Kidney (tissue), 14 donors: ENCODE measurements around the gene PLA2G4B. TPM values are rescaled to one million over a fixed set of nuclear protein-coding genes. Genes with fewer than 3 reads are reported as not detected.

ENCODE experiments used
- DNase-seq, 5 donors: peaks; one replicate each; pipeline ENCODE4 v3.0.0-alpha.2; 2013 to 2020
- FAIRE-seq: peaks from 2 replicates; lab custom pipeline; 2012; peaks lifted over from hg19 to GRCh38; lab: Jason Lieb, UNC
- H3K27ac ChIP-seq, 2 donors: one replicate each; pipeline ENCODE4 v1.7.0; 2013; ENCODE audit warnings: low read depth in 2 of 2, low read length in 2 of 2, inconsistent platforms in 1 of 2
- H3K27me3 ChIP-seq: one replicate; pipeline ENCODE4 v1.7.1; 2013; ENCODE audit warnings: low read length, inconsistent platforms; ENCODE audit not compliant: control insufficient read depth, insufficient read depth
- H3K36me3 ChIP-seq, 3 donors: one replicate each; pipeline versions ENCODE4 v1.7.0 to v1.7.1; 2013; ENCODE audit warnings: low read length in 3 of 3, control low read depth in 1 of 3, inconsistent platforms in 1 of 3; ENCODE audit not compliant: insufficient read depth in 3 of 3, control insufficient read depth in 2 of 3
- H3K4me1 ChIP-seq, 3 donors: one replicate each; pipeline versions ENCODE4 v1.7.0 to v1.7.1; 2013; ENCODE audit warnings: low read length in 3 of 3, inconsistent platforms in 1 of 3, low read depth in 1 of 3; ENCODE audit not compliant: control insufficient read depth in 2 of 3, insufficient read depth in 2 of 3
- H3K4me3 ChIP-seq, 3 donors: one replicate each; pipeline versions ENCODE4 v1.7.0 to v1.8.1; 2013; ENCODE audit warnings: low read length in 3 of 3, control low read depth in 1 of 3, inconsistent platforms in 1 of 3
- H3K9ac ChIP-seq, 3 donors: one replicate each; pipeline versions ENCODE4 v1.7.0 to v1.7.1; 2013; ENCODE audit warnings: low read length in 3 of 3, control low read depth in 1 of 3, inconsistent platforms in 1 of 3
- H3K9me3 ChIP-seq, 3 donors: one replicate each; pipeline versions ENCODE4 v1.7.0 to v1.7.1; 2013; ENCODE audit warnings: low read length in 3 of 3, control low read depth in 1 of 3, inconsistent platforms in 1 of 3; ENCODE audit not compliant: control insufficient read depth in 2 of 3, insufficient read depth in 1 of 3
- intact Hi-C: fragments of 100-400 bp; cut with DNase I; formaldehyde crosslinking; loops from one replicate; pipeline ENCODE4 v1.11.1; 2022
- polyA plus RNA-seq: library from polyadenylated mRNA; stranded (reverse); fragments of 350-450 nt; fragmentation: Illumina TruSeq; extraction: RNeasy Lipid Tissue Mini Kit (QIAGEN cat#74804); gene quantifications from one replicate; pipeline ENCODE4 v1.2.3, GENCODE V29; 2014; ENCODE audit warnings: low read depth, low replicate concordance; ENCODE audit not compliant: insufficient read depth
- total RNA-seq: library from RNA; stranded (reverse); fragmentation: NEBNext Ultra II Directional; extraction: Animal tissue kit (Norgen Biotek cat#: 25700); gene quantifications from one replicate; pipeline ENCODE4 v1.2.1, GENCODE V29; 2021
- TF ChIP-seq, protein P1 (sequence below): IDR thresholded peaks from 3 replicates; pipeline ENCODE4 v1.5.1; 2012; ENCODE audit warnings: mild to moderate bottlenecking, moderate library complexity, borderline replicate concordance; ENCODE audit not compliant: insufficient read depth; ENCODE audit errors: extremely low read depth
- donor health status: control.
- donor health status: control.
- donor health status: control.
- donor health status: control.
- donor health status: control.
- donor health status: DM: yes; HTN: yes; CAD: no.
- donor health status: Normal renal cell carcinoma (clear cell type).

The PLA2G4B gene
- total and polyA plus RNA-seq, 2 donors from 2014 or later, result 4.8 to 8.3 TPM

DNA sequence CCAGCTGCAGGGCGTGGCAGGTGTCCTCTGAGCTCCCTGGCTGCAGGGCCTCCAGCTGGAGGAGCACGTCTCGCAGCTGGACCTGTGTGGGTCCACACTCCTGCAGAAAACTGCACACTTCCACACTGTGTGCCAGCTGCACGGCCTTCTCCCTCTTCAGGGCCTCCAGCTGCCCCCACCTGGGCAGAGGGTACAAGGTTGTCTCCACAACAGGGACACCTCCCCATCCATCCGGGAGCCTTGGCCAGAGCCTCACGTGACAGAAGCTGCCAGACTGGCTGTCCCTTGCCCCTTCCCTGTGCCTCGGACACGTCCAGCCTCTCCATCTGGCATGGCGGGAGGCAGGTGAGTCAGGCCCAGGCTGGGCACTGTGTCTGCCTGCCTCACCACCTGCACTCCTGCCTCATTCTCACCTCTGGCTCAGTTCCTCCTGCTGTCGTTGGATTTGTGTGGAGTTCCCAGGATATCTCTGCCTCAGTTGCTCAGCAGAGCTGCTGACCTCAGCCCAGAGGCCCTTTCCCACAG, 40.7 kb downstream of the PLA2G4B start:
- no peak for DNase-seq
- intact Hi-C loops, result no loop called here
- H3K9ac ChIP-seq, result no peak overlapping the region
- FAIRE-seq, result no peak
- no peak overlapping the region for H3K4me3 ChIP-seq
- H3K4me1 ChIP-seq, result peaks cover 0 to 8% (median 3%) of the 10 kb centered on the region in 3 donors
- H3K36me3 ChIP-seq, result no peaks in the 10 kb centered on the region
- no peaks in the 10 kb centered on the region for H3K9me3 ChIP-seq
- TF ChIP-seq, protein P1, sequence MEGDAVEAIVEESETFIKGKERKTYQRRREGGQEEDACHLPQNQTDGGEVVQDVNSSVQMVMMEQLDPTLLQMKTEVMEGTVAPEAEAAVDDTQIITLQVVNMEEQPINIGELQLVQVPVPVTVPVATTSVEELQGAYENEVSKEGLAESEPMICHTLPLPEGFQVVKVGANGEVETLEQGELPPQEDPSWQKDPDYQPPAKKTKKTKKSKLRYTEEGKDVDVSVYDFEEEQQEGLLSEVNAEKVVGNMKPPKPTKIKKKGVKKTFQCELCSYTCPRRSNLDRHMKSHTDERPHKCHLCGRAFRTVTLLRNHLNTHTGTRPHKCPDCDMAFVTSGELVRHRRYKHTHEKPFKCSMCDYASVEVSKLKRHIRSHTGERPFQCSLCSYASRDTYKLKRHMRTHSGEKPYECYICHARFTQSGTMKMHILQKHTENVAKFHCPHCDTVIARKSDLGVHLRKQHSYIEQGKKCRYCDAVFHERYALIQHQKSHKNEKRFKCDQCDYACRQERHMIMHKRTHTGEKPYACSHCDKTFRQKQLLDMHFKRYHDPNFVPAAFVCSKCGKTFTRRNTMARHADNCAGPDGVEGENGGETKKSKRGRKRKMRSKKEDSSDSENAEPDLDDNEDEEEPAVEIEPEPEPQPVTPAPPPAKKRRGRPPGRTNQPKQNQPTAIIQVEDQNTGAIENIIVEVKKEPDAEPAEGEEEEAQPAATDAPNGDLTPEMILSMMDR, result no peak
- H3K27ac ChIP-seq, result no peak overlapping the region
- no peaks in the 10 kb centered on the region for H3K27me3 ChIP-seq

DNA sequence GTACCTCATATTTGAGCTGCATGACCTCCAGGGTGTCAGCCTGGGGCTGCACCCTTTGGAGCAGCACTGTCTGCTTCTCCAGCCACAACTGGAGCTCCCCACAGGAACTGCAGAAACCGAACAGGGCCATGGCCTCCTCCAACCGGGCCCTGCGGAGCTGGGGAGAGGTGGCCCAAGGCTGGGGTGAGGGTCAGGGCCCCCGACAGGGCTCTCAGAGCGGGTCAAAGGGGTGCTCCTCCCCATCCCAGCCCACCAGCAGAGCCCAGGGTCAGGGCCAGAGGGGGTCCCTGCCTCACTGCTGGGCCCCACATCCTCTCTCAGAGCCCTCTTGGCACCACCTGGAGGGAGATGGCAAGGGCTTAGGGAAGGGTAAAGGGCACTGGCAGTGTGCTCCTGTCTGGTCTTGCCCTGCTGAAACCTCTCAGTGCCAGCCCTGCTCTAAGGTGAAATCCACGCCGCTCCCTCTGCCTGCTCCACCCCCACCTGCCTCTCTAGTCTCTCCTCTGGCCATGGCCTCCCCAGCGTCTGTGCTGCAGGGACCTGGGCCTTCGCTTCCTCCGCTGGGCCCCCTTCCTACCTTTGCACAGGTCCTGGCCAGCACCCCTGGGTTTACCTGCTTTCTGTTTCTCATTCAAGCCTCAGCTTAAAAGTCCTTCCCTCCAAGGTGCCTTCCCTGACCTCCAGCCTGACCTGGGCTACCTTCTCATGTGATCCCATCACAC, 41.7 kb downstream of the PLA2G4B start:
- intact Hi-C loops, result no loop called here
- H3K4me1 ChIP-seq, result peaks cover 0 to 8% (median 3%) of the 10 kb centered on the region in 3 donors
- H3K36me3 ChIP-seq, result no peaks in the 10 kb centered on the region
- no peak overlapping the region for H3K9ac ChIP-seq
- no peaks in the 10 kb centered on the region for H3K9me3 ChIP-seq
- TF ChIP-seq, protein P1, result no peak
- DNase-seq (no peak), FAIRE-seq (no peak)
- H3K27ac ChIP-seq, result no peak overlapping the region
- no peaks in the 10 kb centered on the region for H3K27me3 ChIP-seq
- H3K4me3 ChIP-seq, result no peak overlapping the region

DNA sequence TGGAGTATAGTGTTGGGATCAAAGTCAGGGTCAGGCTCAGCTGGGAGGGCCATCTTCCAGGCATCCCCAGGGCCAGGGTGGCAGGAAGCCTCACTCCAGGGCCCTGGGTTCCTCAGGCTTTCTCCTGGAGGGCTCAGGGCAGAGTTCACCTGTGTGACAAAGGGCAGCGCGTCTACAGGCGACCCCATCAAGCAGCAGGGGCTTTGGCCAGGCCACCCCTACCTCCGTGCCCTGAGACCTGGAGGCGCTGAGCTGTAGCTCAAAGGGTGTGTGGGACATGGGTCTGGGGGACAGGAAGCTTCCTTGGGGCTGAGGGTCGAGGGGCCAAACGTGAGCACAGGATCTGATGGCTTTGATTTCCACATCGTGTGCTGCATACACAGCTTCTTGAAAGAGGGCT, 42.4 kb downstream of the PLA2G4B start:
- H3K4me1 ChIP-seq, result peaks cover 0 to 8% (median 3%) of the 10 kb centered on the region in 3 donors
- TF ChIP-seq, protein P1, result no peak
- FAIRE-seq, result no peak
- DNase-seq, result no peak
- H3K36me3 ChIP-seq, result no peaks in the 10 kb centered on the region
- H3K27me3 ChIP-seq, result no peaks in the 10 kb centered on the region
- no peak overlapping the region for H3K9ac ChIP-seq
- no peaks in the 10 kb centered on the region for H3K9me3 ChIP-seq
- intact Hi-C loops, result no loop called here
- no peak overlapping the region for H3K27ac ChIP-seq
- H3K4me3 ChIP-seq, result no peak overlapping the region

DNA sequence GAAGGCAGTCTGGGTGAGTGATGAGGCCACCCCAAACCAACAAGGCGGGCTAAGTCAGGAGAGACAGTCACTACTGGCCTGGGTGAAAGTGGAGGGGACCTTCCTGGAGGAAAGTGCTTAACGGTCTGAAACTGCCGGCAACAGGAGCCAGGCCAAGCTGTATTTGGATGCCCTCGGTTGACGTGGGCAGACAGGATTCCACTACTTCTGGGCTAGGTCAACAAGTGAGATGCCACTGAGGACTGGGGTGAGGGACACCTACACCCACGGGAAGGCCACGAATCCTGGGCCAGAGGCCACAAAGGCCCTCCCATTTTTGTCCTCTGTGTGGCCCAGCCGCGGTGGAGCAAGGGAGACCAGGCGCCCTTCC, 42.9 kb downstream of the PLA2G4B start:
- intact Hi-C loops, result no loop called here
- DNase-seq, result no peak

More for the DNA sequence above, 42.9 kb downstream of the PLA2G4B start:
- TF ChIP-seq, protein P1, result no peak
- H3K36me3 ChIP-seq, result no peaks in the 10 kb centered on the region
- H3K27ac ChIP-seq, result no peak overlapping the region
- no peaks in the 10 kb centered on the region for H3K27me3 ChIP-seq
- H3K4me3 ChIP-seq, result no peak overlapping the region
- no peaks in the 10 kb centered on the region for H3K9me3 ChIP-seq
- no peak for FAIRE-seq
- H3K4me1 ChIP-seq, result peaks cover 0 to 8% (median 3%) of the 10 kb centered on the region in 3 donors
- H3K9ac ChIP-seq, result no peak overlapping the region
